SJSA1 (cell line): ENCODE data around the gene RBP2. TPM values are rescaled to one million over a fixed set of nuclear protein-coding genes. Genes with fewer than 3 reads are reported as not detected.

Experiments used
- DNase-seq, 2 experiments: peaks; one replicate each; pipeline ENCODE4 v3.0.0-alpha.2; 2015 to 2020; ENCODE audit warnings: low spot score in 2 of 2, low read depth in 1 of 2
- H3K27ac ChIP-seq: fragments of 250-450 bp; sonication (Bioruptor Pico); 2 replicates; pipeline ENCODE4 v1.5.1; 2020; ENCODE audit warnings: mild to moderate bottlenecking, moderate library complexity
- H3K27me3 ChIP-seq: fragments of 250-450 bp; sonication (Bioruptor Pico); replicated peaks from 2 replicates; pipeline ENCODE4 v1.5.1; 2020; ENCODE audit warnings: mild to moderate bottlenecking, moderate library complexity
- H3K36me3 ChIP-seq: fragments of 250-450 bp; sonication (Bioruptor Pico); 2 replicates; pipeline ENCODE4 v1.5.1; 2020; ENCODE audit warnings: mild to moderate bottlenecking
- H3K4me1 ChIP-seq: fragments of 250-450 bp; sonication (Bioruptor Pico); replicated peaks from 2 replicates; pipeline ENCODE4 v1.6.1; 2021; ENCODE audit warnings: mild to moderate bottlenecking
- H3K4me3 ChIP-seq: fragments of 250-450 bp; sonication (Bioruptor Pico); 2 replicates; pipeline ENCODE4 v1.5.1; 2020; ENCODE audit warnings: mild to moderate bottlenecking
- H3K9me3 ChIP-seq: fragments of 250-450 bp; sonication (Bioruptor Pico); replicated peaks from 2 replicates; pipeline ENCODE4 v1.5.1; 2020; ENCODE audit warnings: mild to moderate bottlenecking
- total RNA-seq: library from RNA; depleted of rRNA; stranded (reverse); fragments of >200 nt; shearing (Covaris generic); gene quantifications from 2 replicates; pipeline ENCODE4 v1.2.3, GENCODE V29; 2014

The RBP2 gene
- total RNA-seq, 1 experiment from 2014 or later, result not detected

DNA sequence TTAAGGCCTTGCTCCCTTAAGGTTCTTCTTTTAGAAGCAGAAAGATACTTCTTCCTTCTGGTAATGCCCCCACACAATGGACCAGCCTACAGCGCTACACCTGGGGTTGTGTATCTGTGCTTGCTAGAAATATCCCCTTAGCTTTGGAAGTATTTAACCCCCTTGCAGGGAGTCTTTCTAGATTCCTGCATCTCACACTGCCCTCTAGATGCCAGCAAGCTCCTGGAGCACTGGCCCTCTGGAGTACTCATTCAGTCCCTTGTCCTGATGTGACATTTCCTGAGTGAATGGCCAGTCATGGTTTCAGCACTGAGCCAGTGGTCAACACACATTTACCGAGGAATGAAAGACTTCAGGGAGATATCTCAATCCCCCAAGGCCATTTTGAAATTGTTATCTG is 30.4 kb upstream of the RBP2 start:
- Histone ChIP-seq H3K36me3 (no peaks in the 10 kb centered on the region), H3K4me1 (no peaks in the 10 kb centered on the region)
- DNase-seq, result no peak

DNA sequence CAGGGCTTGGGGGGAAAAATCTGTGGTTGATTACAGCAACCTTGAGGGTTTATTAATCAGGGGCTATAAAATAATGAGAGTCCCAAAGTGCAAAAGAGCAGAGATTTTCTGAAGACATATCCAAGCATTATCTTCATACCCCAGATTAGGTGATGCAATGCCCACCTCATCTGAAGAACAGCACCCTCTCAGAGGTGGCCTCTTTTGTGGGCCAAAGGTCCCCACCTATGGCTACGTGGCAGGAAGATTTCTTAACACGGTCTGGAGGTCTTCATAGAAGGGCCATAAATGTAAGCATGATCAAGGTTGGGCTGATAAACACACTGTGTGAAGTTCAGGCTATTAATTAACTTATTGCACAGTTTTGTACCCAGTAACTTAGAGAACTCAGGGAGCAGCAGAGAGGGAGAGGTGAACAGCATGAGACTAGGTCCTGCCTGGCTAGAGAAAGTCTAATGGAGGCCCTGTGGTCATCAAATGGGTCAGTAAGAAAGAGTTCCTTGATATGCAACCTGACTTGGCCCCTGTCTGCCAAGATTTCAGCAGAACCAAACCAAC is 29.6 kb upstream of the RBP2 start:
- DNase-seq, result no peak
- no peaks in the 10 kb centered on the region for H3K27me3 ChIP-seq

More for the DNA sequence above, 30.4 kb upstream of the RBP2 start:
- H3K4me3 ChIP-seq, result no peak overlapping the region
- H3K9me3 ChIP-seq, result no peaks in the 10 kb centered on the region
- H3K27ac ChIP-seq, result no peak overlapping the region
- H3K27me3 ChIP-seq, result no peaks in the 10 kb centered on the region

DNA sequence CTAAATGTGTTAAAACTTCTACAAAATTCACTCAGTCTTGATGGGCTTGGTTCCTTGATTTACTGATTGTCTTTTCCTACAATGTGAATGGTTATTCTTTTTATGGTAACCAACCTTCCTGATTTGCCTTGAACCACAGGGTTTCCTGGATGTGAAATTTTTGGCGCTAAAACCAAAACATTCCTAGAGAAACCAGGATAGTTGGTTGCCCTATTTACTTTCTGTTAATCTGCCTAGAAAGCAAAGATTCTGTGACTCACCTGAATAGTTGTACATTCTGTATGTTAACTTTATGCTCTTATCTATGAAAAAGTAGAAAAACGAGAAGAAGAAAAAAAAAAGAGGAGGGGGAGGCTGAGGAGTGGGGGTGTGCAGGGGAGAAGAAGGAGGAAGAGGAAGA is 23.2 kb upstream of the RBP2 start:
- DNase-seq, result no peak
- no peaks in the 10 kb centered on the region for H3K4me1 ChIP-seq
- H3K27ac ChIP-seq, result no peak overlapping the region
- no peaks in the 10 kb centered on the region for H3K9me3 ChIP-seq
- H3K4me3 ChIP-seq, result no peak overlapping the region
- no peaks in the 10 kb centered on the region for H3K36me3 ChIP-seq
- no peaks in the 10 kb centered on the region for H3K27me3 ChIP-seq

More for the DNA sequence above, 29.6 kb upstream of the RBP2 start:
- no peaks in the 10 kb centered on the region for H3K9me3 ChIP-seq
- no peaks in the 10 kb centered on the region for H3K36me3 ChIP-seq
- H3K4me1 ChIP-seq, result no peaks in the 10 kb centered on the region
- no peak overlapping the region for H3K27ac ChIP-seq
- H3K4me3 ChIP-seq, result no peak overlapping the region

DNA sequence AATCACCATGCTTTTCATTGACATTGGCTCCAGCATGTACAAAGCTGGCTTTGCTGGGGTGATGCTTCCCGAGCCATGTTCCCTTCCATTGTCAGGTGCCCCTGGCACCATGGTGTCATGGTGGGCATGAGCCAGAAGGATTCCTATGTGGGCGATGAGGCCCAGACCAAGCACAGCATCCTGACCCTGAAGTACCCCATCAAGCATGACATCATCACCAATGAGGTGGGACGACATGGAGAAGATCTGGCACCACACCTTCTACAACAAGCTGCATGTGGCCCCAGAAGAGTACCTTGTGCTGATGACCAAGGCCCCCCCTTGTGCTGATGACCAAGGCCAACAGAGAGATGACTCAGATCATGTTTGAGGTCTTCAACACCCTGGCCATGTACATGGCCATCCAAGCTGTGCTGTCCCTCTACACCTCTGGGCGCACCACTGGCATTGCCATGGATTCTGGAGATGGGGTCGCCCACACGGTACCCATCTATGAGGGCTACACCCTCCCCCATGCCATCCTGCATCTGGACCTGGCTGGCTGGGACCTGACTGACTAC is 17.6 kb upstream of the RBP2 start:
- no peak overlapping the region for H3K4me3 ChIP-seq
- H3K27ac ChIP-seq, result no peak overlapping the region
- no peak for DNase-seq
- H3K36me3 ChIP-seq, result no peaks in the 10 kb centered on the region
- H3K4me1 ChIP-seq, result no peaks in the 10 kb centered on the region
- no peaks in the 10 kb centered on the region for H3K9me3 ChIP-seq
- no peaks in the 10 kb centered on the region for H3K27me3 ChIP-seq

DNA sequence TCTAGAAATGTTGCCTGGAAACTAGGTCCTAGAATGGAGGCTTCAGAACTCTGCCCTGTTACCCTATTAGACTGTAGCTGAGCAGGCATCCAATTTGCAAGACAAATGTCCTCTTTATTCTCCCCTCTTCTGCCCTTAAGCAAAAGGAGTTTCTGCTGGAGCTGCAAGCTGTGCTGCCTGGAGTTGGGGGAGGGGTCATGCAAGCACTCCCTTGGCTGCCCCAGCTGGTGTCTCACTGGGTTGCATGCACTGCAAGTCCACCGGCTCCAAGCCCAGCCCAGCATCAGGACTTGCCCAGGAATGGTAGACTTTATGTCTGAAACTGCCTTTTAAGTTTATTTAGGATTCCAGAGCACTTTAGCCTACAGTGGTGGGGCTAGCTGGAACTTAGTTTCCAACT is 15.7 kb upstream of the RBP2 start:
- Histone ChIP-seq H3K4me1 (no peaks in the 10 kb centered on the region), H3K36me3 (no peaks in the 10 kb centered on the region), H3K27me3 (no peaks in the 10 kb centered on the region), H3K4me3 (no peak overlapping the region), H3K9me3 (no peaks in the 10 kb centered on the region), H3K27ac (no peak overlapping the region)
- no peak for DNase-seq

DNA sequence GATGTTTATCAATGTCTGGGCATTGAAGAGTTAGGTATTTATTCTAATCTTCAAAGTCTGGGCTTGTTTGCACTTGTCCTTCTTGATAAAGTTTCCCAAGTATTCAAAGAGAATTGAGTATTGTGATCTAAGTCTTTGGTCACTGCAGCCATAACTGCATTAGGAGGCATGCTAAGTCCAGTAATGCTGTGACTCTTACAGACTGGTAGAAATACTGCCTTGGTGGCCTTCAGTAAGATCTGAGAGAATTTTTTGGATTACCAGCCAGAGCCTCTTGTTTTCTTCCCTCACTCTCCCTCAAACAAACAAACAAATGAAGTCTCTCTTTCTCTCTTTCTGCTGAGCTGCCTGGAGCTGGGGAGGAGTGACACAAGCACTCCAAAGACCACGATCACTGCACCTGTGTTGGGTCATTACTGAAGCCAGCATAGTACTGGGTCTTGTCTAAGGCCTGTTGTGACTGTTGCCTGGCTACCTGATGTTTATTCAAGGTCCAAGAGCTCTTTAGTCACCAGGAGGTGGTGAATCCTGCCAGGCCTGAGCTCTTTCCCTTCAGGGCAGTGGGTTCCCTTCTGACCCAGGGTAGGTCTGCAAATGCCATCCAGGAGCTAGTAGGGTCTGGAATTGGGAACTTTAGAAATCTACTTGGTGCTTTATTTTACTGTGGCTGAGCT is 14.8 kb upstream of the RBP2 start:
- DNase-seq, result no peak
- no peaks in the 10 kb centered on the region for H3K9me3 ChIP-seq
- no peak overlapping the region for H3K4me3 ChIP-seq
- no peaks in the 10 kb centered on the region for H3K27me3 ChIP-seq
- no peak overlapping the region for H3K27ac ChIP-seq
- H3K36me3 ChIP-seq, result no peaks in the 10 kb centered on the region
- no peaks in the 10 kb centered on the region for H3K4me1 ChIP-seq

DNA sequence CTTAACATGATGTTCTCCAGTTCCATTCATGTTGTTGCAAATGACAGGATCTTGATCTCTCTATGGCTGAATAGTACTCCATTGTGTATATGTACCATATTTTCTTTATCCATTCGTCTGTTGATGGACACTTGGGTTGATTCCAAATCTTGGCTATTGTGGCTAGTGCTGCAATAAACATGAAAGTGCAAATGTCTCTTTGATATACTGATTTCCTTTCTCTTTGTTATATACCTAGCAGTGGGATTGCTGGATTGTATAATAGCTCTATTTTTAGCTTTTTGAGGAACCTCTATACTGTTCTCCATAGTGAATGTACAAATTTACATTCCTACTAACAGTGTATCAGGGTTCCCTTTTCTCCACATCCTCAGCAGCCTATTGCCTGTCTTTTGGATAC is 5.9 kb upstream of the RBP2 start:
- no peak overlapping the region for H3K4me3 ChIP-seq
- H3K9me3 ChIP-seq, result no peaks in the 10 kb centered on the region
- H3K36me3 ChIP-seq, result no peaks in the 10 kb centered on the region
- H3K4me1 ChIP-seq, result no peaks in the 10 kb centered on the region
- no peaks in the 10 kb centered on the region for H3K27me3 ChIP-seq
- H3K27ac ChIP-seq, result no peak overlapping the region
- DNase-seq, result no peak

DNA sequence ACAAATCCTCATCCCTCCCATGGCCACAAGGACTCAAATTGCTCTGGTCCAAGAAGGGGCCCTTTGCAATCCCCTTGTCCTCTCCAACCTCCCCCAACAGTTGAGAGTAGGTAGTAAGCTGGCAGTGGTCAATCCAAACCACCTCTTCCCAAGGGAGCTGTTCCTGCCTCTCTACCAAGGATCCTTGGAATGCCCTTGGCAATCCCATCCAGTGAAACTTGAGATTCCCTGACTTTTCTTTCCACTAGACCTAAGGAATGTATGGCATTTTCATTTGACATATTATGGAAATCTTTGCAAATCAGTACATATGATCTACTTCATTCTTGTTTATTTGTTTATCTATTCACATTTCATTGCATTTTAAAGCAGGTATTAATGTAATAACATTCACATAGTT is 4.8 kb upstream of the RBP2 start:
- Histone ChIP-seq H3K27ac (no peak overlapping the region), H3K4me3 (no peak overlapping the region), H3K27me3 (no peaks in the 10 kb centered on the region), H3K4me1 (no peaks in the 10 kb centered on the region), H3K36me3 (no peaks in the 10 kb centered on the region), H3K9me3 (no peaks in the 10 kb centered on the region)
- DNase-seq, result no peak

DNA sequence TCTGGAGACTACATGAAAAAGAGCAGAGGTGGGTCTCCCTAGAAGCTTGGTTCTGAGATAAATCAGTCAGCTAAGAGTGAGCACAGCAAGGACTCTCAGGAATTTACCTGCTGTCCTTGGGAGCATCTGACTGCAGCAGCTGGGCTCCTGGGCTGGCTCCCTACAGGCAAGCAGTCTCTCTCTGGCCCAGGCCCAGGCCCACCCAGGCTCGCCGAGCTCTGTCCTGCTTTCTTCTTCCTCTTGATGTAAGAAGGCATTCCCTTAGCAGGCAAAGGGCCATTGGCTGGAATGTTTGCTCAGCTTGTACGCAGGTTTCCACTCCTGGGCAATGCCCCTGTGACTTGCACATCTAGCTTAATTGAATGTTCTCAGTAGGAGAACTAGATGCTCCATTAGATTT is 4.3 kb upstream of the RBP2 start:
- DNase-seq, result no peak
- H3K4me1 ChIP-seq, result no peaks in the 10 kb centered on the region
- no peak overlapping the region for H3K27ac ChIP-seq
- H3K27me3 ChIP-seq, result no peaks in the 10 kb centered on the region
- H3K9me3 ChIP-seq, result no peaks in the 10 kb centered on the region
- H3K36me3 ChIP-seq, result no peaks in the 10 kb centered on the region
- no peak overlapping the region for H3K4me3 ChIP-seq

DNA sequence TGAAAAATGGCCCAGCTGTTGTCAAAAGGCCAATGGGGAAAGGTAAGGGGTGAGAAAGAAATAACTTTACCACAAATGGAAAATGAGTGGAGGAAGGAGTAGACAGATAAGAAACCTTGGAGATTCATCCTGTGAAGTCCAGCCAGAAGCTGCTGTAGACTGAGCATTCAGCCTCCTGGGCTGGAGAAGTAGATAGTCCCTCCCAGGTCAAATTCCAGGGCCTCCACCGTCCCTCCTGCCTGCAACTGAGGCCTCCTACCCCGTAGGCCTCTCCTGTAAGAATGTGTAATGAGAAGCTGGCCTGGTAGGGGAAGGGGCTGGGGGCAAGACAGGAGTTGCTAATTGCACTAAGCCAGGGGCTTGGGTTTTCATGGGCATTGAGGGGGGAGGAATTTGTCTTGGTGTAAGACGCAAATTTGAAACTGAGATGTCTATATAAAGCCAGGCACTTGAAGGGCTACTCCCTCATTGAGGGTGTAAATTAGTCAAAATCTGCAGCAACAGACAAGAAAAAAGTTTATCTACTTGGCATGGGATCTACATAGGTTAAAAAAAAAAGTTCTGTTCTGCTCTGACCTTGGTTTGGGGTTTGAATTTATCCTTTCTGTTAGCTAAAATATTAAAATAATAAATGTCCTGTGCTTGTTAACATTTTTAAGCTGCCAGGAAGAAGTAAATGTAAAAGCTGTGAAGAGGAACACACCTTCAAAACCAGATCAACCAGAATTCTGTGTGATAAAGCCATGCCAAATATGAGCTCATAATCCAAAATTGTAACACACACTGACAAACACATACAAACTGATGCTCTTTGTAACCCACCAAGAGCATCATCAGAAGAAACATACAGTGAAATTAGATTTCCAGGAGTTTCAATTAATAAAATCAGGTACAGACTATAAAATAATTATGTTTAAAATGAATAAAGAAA is 1.7 kb upstream of the RBP2 start:
- H3K9me3 ChIP-seq, result no peaks in the 10 kb centered on the region
- no peak overlapping the region for H3K4me3 ChIP-seq
- no peaks in the 10 kb centered on the region for H3K27me3 ChIP-seq
- no peaks in the 10 kb centered on the region for H3K36me3 ChIP-seq
- DNase-seq, result no peak
- no peak overlapping the region for H3K27ac ChIP-seq
- H3K4me1 ChIP-seq, result no peaks in the 10 kb centered on the region

DNA sequence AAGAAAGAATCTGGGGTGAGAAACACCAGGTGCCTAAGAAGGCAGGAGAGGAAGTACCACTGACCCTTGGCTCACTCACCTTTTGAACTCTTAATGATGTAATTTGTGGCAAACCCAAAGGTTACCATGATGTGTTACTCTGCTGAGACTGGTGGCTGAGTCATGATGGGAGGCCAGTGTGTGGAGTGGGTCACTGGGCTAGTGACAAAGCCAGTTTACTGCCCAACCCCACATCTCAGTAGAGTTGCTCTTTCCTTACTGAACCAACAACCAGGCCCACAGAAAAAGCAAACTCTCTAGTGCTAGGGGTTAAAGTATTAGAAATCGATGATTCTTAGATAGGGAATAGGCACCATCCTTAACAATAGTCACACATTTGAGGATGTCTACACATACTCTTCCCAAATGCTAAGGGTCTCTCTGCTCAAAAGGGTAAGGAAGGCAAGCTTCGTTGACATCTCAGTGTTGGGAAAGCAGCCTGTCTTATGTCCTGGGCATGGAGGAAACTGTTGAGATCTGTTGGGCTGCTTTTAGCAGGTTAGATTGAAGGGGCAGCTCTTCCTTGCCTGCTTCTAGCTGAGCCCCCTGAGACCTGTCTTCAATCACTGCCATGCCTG is 3.1 kb downstream of the RBP2 start:
- Histone ChIP-seq H3K27ac (no peak overlapping the region), H3K9me3 (no peaks in the 10 kb centered on the region), H3K36me3 (no peaks in the 10 kb centered on the region), H3K4me1 (no peaks in the 10 kb centered on the region), H3K27me3 (no peaks in the 10 kb centered on the region), H3K4me3 (no peak overlapping the region)
- no peak for DNase-seq

DNA sequence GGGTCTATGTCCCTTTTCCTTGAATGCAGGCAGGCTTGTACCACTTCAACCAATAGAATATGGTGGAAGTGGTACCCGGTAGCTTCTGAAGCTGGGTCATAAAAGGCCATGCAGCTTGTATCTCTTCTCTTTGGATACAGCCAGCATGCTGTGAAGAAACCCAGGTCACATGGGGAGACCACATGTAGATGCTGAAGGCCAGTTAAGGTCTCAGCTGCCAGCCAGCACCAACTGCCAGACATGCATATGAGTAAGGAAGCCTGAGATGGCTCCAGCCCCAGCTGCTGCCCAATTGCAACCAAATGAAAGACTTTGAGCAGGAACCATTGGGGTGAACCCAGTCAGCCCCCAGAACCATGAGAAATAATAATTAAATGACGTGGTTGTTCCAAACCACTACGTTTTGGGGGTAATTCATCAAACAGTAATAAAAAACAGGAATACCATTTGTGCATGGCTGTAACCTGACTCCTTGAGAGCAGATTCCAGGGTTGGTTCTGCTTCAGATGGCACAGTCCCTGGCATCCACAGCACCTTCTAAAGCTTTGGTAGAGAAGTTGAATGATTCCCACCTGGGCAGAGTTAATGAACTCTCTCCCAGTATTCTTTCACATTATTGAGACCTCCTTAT is 3.8 kb downstream of the RBP2 start:
- Histone ChIP-seq H3K4me1 (no peaks in the 10 kb centered on the region), H3K4me3 (no peak overlapping the region), H3K9me3 (no peaks in the 10 kb centered on the region), H3K36me3 (no peaks in the 10 kb centered on the region), H3K27me3 (no peaks in the 10 kb centered on the region), H3K27ac (no peak overlapping the region)
- DNase-seq, result no peak

DNA sequence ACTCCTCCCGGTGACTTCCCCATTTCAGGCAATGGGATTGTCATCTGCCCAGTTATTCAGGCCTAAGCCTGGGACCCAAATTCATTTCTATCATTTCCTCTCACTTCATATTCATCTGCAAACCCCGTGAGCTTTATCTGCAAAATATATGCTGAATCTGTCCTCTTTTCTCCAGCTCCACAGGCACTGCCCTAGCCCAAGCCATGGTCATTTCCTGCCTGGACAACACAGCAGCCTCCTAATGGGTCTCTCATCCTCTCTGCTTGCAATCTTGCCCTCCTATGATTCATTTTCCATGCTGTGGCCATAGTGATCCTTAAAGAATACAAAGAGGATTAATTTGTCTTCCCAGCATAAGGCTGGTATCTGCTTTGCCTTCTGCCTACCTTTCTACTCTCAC is 6.1 kb downstream of the RBP2 start:
- Histone ChIP-seq H3K27ac (no peak overlapping the region), H3K36me3 (no peaks in the 10 kb centered on the region), H3K27me3 (no peaks in the 10 kb centered on the region), H3K4me1 (no peaks in the 10 kb centered on the region), H3K9me3 (no peaks in the 10 kb centered on the region), H3K4me3 (no peak overlapping the region)
- no peak for DNase-seq
